WERI-Rb-1 (cell line): ENCODE results near the gene TNFAIP8.
"Not testable (repeated sequence)": the region's sequence is repeated elsewhere in the genome, so short reads cannot be mapped to it uniquely, and the experiment has no call there.

Source experiments
- DNase-seq: peaks from one replicate; pipeline ENCODE4 v3.0.0-alpha.2; 2020
- H3K27ac ChIP-seq: fragments of 250-450 bp; sonication (Bioruptor Pico); 2 replicates; pipeline ENCODE4 v1.5.1; 2020; ENCODE audit warnings: mild to moderate bottlenecking, moderate library complexity
- H3K27me3 ChIP-seq: fragments of 250-450 bp; sonication (Bioruptor Pico); 2 replicates; pipeline ENCODE4 v1.5.1; 2021; ENCODE audit warnings: mild to moderate bottlenecking, low read depth, moderate library complexity; ENCODE audit not compliant: insufficient read depth, severe bottlenecking
- H3K36me3 ChIP-seq: fragments of 250-450 bp; sonication (Bioruptor Pico); 2 replicates; pipeline ENCODE4 v1.5.1; 2020; ENCODE audit warnings: mild to moderate bottlenecking, moderate library complexity
- H3K4me3 ChIP-seq: 2 replicates; pipeline ENCODE4 v1.5.1; 2011; ENCODE audit warnings: low read depth, mild to moderate bottlenecking, control low read depth, low read length
- H3K9me3 ChIP-seq: fragments of 250-450 bp; sonication (Bioruptor Pico); 2 replicates; pipeline ENCODE4 v1.5.1; 2021; ENCODE audit warnings: mild to moderate bottlenecking, moderate library complexity; ENCODE audit not compliant: severe bottlenecking
- TF ChIP-seq, protein P1 (sequence below): IDR thresholded peaks from 2 replicates; pipeline ENCODE4 v1.5.1; 2011; ENCODE audit warnings: low read depth, mild to moderate bottlenecking, control low read depth, inconsistent platforms, low read length

The TNFAIP8 gene

GRCh38 chr5:119418606-119419100 is 62.8 kb downstream of the TNFAIP8 start:
- Histone ChIP-seq H3K27me3 (no peaks in the 10 kb centered on the region), H3K36me3 (no peaks in the 10 kb centered on the region), H3K9me3 (no peaks in the 10 kb centered on the region), H3K4me3 (no peak overlapping the region), H3K27ac (no peak overlapping the region)
- TF ChIP-seq, protein P1, sequence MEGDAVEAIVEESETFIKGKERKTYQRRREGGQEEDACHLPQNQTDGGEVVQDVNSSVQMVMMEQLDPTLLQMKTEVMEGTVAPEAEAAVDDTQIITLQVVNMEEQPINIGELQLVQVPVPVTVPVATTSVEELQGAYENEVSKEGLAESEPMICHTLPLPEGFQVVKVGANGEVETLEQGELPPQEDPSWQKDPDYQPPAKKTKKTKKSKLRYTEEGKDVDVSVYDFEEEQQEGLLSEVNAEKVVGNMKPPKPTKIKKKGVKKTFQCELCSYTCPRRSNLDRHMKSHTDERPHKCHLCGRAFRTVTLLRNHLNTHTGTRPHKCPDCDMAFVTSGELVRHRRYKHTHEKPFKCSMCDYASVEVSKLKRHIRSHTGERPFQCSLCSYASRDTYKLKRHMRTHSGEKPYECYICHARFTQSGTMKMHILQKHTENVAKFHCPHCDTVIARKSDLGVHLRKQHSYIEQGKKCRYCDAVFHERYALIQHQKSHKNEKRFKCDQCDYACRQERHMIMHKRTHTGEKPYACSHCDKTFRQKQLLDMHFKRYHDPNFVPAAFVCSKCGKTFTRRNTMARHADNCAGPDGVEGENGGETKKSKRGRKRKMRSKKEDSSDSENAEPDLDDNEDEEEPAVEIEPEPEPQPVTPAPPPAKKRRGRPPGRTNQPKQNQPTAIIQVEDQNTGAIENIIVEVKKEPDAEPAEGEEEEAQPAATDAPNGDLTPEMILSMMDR = no peak
- no peak for DNase-seq

GRCh38 chr5:119420169-119420568 is 64.3 kb downstream of the TNFAIP8 start:
- TF ChIP-seq, protein P1 = no peak
- no peak for DNase-seq
- Histone ChIP-seq H3K4me3 (no peak overlapping the region), H3K27me3 (no peaks in the 10 kb centered on the region), H3K36me3 (no peaks in the 10 kb centered on the region), H3K27ac (no peak overlapping the region), H3K9me3 (no peaks in the 10 kb centered on the region)

- DNase-seq = no peak
- Histone ChIP-seq H3K27ac (no peak overlapping the region), H3K9me3 (no peaks in the 10 kb centered on the region), H3K36me3 (no peaks in the 10 kb centered on the region), H3K4me3 (no peak overlapping the region), H3K27me3 (no peaks in the 10 kb centered on the region)
- TF ChIP-seq, protein P1 = no peak
Observed at GRCh38 chr5:119426057-119426456, 70.2 kb downstream of the TNFAIP8 start.

DNA sequence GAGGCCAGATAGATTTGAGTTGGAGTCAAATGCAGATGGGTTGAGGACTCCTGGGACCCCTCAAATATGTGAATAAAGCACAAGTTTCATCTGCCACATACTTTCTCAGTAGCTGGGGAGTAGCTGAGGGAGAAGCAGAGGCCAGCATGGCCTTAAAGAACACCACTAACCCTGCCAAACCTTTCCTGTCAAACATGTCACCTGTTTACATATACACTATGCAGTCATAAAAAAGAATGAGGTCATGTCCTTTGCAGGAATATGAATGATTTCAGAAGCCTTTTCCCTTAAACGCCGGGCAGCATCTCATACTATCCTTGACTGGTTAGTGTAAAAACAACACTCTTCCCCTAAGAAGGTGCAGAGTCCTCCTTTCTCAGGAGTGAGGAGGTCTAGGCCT is 71.2 kb downstream of the TNFAIP8 start:
- no peaks in the 10 kb centered on the region for H3K27me3 ChIP-seq
- no peak overlapping the region for H3K27ac ChIP-seq
- H3K36me3 ChIP-seq = no peaks in the 10 kb centered on the region
- DNase-seq = no peak
- H3K4me3 ChIP-seq = no peak overlapping the region
- no peaks in the 10 kb centered on the region for H3K9me3 ChIP-seq
- TF ChIP-seq, protein P1 = no peak

DNA sequence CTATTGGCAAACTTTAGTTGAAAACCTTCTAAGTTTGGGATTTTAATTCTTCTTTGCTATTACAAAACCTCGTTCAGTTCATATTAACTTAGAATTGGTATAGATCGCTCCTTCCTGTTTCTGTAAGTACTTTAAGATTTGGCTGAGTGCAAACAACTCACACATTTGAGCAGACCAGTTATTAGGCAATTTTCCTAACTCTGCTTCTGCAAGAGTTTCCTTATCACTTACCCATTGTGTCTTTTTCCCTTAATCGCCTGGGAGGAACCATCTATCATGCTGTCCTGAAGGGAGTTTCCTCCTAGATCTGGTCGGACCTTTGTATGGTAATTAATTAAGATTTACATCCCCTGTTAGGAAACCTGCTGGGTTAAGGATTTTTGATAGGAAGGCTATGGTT is 71.8 kb downstream of the TNFAIP8 start:
- not testable (repeated sequence) for H3K36me3 ChIP-seq, H3K27ac ChIP-seq, H3K9me3 ChIP-seq, H3K4me3 ChIP-seq, DNase-seq, H3K27me3 ChIP-seq

- not testable (repeated sequence) for H3K9me3 ChIP-seq, H3K4me3 ChIP-seq, H3K36me3 ChIP-seq, DNase-seq, H3K27ac ChIP-seq, H3K27me3 ChIP-seq
Observed at GRCh38 chr5:119428166-119428565, 72.3 kb downstream of the TNFAIP8 start.

DNA sequence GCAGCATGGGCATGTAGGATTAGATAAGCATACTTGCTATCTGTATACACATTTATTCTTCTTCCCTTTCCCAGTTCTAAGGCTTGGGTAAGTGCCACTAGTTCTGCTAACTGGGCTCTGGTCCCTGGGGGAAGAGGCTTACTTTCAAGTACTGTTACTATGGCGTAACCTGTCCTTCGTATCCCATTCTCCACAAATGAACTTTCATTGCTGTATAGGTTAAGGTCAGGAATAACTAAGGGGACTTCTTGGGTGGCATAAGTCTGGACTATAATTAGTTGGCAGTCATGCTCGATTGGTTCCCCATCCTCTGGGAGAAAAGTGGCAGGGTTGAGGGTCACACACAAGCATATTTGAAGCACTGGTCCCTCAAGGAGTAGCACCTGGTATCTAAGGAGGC is 72.8 kb downstream of the TNFAIP8 start:
- not testable (repeated sequence) for H3K36me3 ChIP-seq, H3K27me3 ChIP-seq, DNase-seq, H3K9me3 ChIP-seq, H3K4me3 ChIP-seq, H3K27ac ChIP-seq

DNA sequence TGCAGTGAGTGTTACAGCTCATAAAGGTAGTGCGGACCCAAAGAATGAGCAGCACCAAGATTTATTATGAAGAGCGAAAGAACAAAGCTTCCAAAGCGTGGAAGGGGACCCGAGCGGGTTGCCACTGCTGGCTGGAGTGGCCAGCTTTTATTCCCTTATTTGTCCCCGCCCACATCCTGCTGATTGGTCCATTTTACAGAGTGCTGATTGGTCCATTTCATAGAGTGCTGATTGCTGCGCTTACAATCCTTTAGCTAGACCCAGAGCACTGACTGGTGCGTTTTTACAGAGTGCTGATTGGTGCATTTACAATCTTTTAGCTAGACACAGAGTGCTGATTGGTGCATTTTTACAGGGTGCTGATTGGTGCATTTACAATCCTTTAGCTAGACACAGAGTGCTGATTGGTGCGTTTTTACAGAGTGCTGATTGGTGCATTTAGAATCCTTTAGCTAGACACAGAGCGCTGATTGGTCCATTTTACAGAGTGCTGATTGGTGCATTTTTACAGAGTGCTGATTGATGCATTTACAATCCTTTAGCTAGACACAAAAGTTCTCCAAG is 76.9 kb downstream of the TNFAIP8 start:
- H3K9me3 ChIP-seq, H3K36me3 ChIP-seq, H3K27me3 ChIP-seq, DNase-seq, H3K27ac ChIP-seq, H3K4me3 ChIP-seq: not testable (repeated sequence)
